ENCODE measurements around the gene TDRD12. TPM values are rescaled to one million over a fixed set of nuclear protein-coding genes. Genes with fewer than 3 reads are reported as not detected.

Gene TDRD12
- total RNA-seq, 1 donor: 0.36 TPM

GRCh38 chr19:32717496-32717895 is 2.1 kb upstream of the TDRD12 start:
- Histone ChIP-seq H3K4me3 (ENCODE audit: insufficient read depth, low read length) (no peak overlapping the region), H3K4me1 (ENCODE audit: insufficient read depth, low read length) (no peaks in the 10 kb centered on the region), H3K4me2 (ENCODE audit: insufficient read depth, low read length) (no peak overlapping the region), H3K27me3 (ENCODE audit: insufficient read depth, low read length) (no peaks in the 10 kb centered on the region), H4K20me1 (ENCODE audit: insufficient read depth, low read length) (no peaks in the 10 kb centered on the region), H2AFZ (ENCODE audit: low read length) (no peak overlapping the region), H3K27ac (ENCODE audit: low read depth, low read length) (no peak overlapping the region), H3K36me3 (ENCODE audit: insufficient read depth, low read length) (peaks cover 7% of the 10 kb centered on the region), H3K79me2 (ENCODE audit: insufficient read depth, low read length) (no peaks in the 10 kb centered on the region), H3K9me3 (ENCODE audit: low read depth, low read length) (no peaks in the 10 kb centered on the region)
- TF ChIP-seq CTCF (IDR thresholded peaks at IDR 0.05; ENCODE audit: extremely low read depth, low read depth, low read length): no peak
- DNase-seq (ENCODE audit: insufficient read length, low spot score, missing footprints): no peak

- no peak for TF ChIP-seq CTCF (IDR thresholded peaks at IDR 0.05; ENCODE audit: extremely low read depth, low read depth, low read length)
- Histone ChIP-seq H3K79me2 (ENCODE audit: insufficient read depth, low read length) (no peaks in the 10 kb centered on the region), H3K36me3 (ENCODE audit: insufficient read depth, low read length) (peaks cover 3% of the 10 kb centered on the region), H2AFZ (ENCODE audit: low read length) (no peak overlapping the region), H3K27ac (ENCODE audit: low read depth, low read length) (no peak overlapping the region), H4K20me1 (ENCODE audit: insufficient read depth, low read length) (no peaks in the 10 kb centered on the region), H3K4me3 (ENCODE audit: insufficient read depth, low read length) (no peak overlapping the region), H3K4me1 (ENCODE audit: insufficient read depth, low read length) (no peaks in the 10 kb centered on the region), H3K9me3 (ENCODE audit: low read depth, low read length) (no peaks in the 10 kb centered on the region), H3K4me2 (ENCODE audit: insufficient read depth, low read length) (no peak overlapping the region), H3K27me3 (ENCODE audit: insufficient read depth, low read length) (no peaks in the 10 kb centered on the region)
- DNase-seq (ENCODE audit: insufficient read length, low spot score, missing footprints): peak; percentile 17
These were observed 1.3 kb upstream of the TDRD12 start for GRCh38 chr19:32718286-32718685.

- no peaks in the 10 kb centered on the region for H3K4me1 ChIP-seq (ENCODE audit: insufficient read depth, low read length)
- H4K20me1 ChIP-seq (ENCODE audit: insufficient read depth, low read length): no peaks in the 10 kb centered on the region
- no peak overlapping the region for H3K27ac ChIP-seq (ENCODE audit: low read depth, low read length)
- no peaks in the 10 kb centered on the region for H3K27me3 ChIP-seq (ENCODE audit: insufficient read depth, low read length)
- no peak for TF ChIP-seq CTCF (IDR thresholded peaks at IDR 0.05; ENCODE audit: extremely low read depth, low read depth, low read length)
- H3K4me2 ChIP-seq (ENCODE audit: insufficient read depth, low read length): no peak overlapping the region
- no peaks in the 10 kb centered on the region for H3K9me3 ChIP-seq (ENCODE audit: low read depth, low read length)
- H3K4me3 ChIP-seq (ENCODE audit: insufficient read depth, low read length): no peak overlapping the region
- peak; percentile 71 for DNase-seq (ENCODE audit: insufficient read length, low spot score, missing footprints)
- H2AFZ ChIP-seq (ENCODE audit: low read length): no peak overlapping the region
- peaks cover 3% of the 10 kb centered on the region for H3K36me3 ChIP-seq (ENCODE audit: insufficient read depth, low read length)
- H3K79me2 ChIP-seq (ENCODE audit: insufficient read depth, low read length): no peaks in the 10 kb centered on the region
These were observed 809 bp downstream of the TDRD12 start for GRCh38 chr19:32720216-32720935.

- Histone ChIP-seq H2AFZ (ENCODE audit: low read length) (no peak overlapping the region), H4K20me1 (ENCODE audit: insufficient read depth, low read length) (no peaks in the 10 kb centered on the region)
- TF ChIP-seq CTCF (IDR thresholded peaks at IDR 0.05; ENCODE audit: extremely low read depth, low read depth, low read length): no peak
These were observed 1.3 kb downstream of the TDRD12 start for GRCh38 chr19:32720936-32721250.

More at GRCh38 chr19:32720936-32721250, 1.3 kb downstream of the TDRD12 start:
- no peaks in the 10 kb centered on the region for H3K4me1 ChIP-seq (ENCODE audit: insufficient read depth, low read length)
- H3K4me2 ChIP-seq (ENCODE audit: insufficient read depth, low read length): no peak overlapping the region
- no peaks in the 10 kb centered on the region for H3K9me3 ChIP-seq (ENCODE audit: low read depth, low read length)
- no peaks in the 10 kb centered on the region for H3K27me3 ChIP-seq (ENCODE audit: insufficient read depth, low read length)
- H3K27ac ChIP-seq (ENCODE audit: low read depth, low read length): no peak overlapping the region
- H3K36me3 ChIP-seq (ENCODE audit: insufficient read depth, low read length): peaks cover 3% of the 10 kb centered on the region
- DNase-seq (ENCODE audit: insufficient read length, low spot score, missing footprints): peak; percentile 59
- H3K79me2 ChIP-seq (ENCODE audit: insufficient read depth, low read length): no peaks in the 10 kb centered on the region
- no peak overlapping the region for H3K4me3 ChIP-seq (ENCODE audit: insufficient read depth, low read length)

Measured in osteoblast (primary cell).